WERI-Rb-1 (cell line): ENCODE data around the gene ZBTB7B.

Experiments
- DNase-seq: peaks from one replicate; pipeline ENCODE4 v3.0.0-alpha.2; 2020
- H3K27ac ChIP-seq: fragments of 250-450 bp; sonication (Bioruptor Pico); 2 replicates; pipeline ENCODE4 v1.5.1; 2020; ENCODE audit warnings: mild to moderate bottlenecking, moderate library complexity
- H3K27me3 ChIP-seq: fragments of 250-450 bp; sonication (Bioruptor Pico); 2 replicates; pipeline ENCODE4 v1.5.1; 2021; ENCODE audit warnings: mild to moderate bottlenecking, low read depth, moderate library complexity; ENCODE audit not compliant: insufficient read depth, severe bottlenecking
- H3K36me3 ChIP-seq: fragments of 250-450 bp; sonication (Bioruptor Pico); 2 replicates; pipeline ENCODE4 v1.5.1; 2020; ENCODE audit warnings: mild to moderate bottlenecking, moderate library complexity
- H3K4me3 ChIP-seq: 2 replicates; pipeline ENCODE4 v1.5.1; 2011; ENCODE audit warnings: low read depth, mild to moderate bottlenecking, control low read depth, low read length
- H3K9me3 ChIP-seq: fragments of 250-450 bp; sonication (Bioruptor Pico); 2 replicates; pipeline ENCODE4 v1.5.1; 2021; ENCODE audit warnings: mild to moderate bottlenecking, moderate library complexity; ENCODE audit not compliant: severe bottlenecking
- TF ChIP-seq, protein P1 (sequence below): IDR thresholded peaks from 2 replicates; pipeline ENCODE4 v1.5.1; 2011; ENCODE audit warnings: low read depth, mild to moderate bottlenecking, control low read depth, inconsistent platforms, low read length

Gene ZBTB7B

GRCh38 chr1:154964359-154964758 is 38.2 kb upstream of the ZBTB7B start:
- no peak overlapping the region for H3K27ac ChIP-seq
- H3K27me3 ChIP-seq, result no peaks in the 10 kb centered on the region
- DNase-seq, result no peak
- no peaks in the 10 kb centered on the region for H3K9me3 ChIP-seq
- H3K36me3 ChIP-seq, result peaks cover 70% of the 10 kb centered on the region
- TF ChIP-seq, protein P1, sequence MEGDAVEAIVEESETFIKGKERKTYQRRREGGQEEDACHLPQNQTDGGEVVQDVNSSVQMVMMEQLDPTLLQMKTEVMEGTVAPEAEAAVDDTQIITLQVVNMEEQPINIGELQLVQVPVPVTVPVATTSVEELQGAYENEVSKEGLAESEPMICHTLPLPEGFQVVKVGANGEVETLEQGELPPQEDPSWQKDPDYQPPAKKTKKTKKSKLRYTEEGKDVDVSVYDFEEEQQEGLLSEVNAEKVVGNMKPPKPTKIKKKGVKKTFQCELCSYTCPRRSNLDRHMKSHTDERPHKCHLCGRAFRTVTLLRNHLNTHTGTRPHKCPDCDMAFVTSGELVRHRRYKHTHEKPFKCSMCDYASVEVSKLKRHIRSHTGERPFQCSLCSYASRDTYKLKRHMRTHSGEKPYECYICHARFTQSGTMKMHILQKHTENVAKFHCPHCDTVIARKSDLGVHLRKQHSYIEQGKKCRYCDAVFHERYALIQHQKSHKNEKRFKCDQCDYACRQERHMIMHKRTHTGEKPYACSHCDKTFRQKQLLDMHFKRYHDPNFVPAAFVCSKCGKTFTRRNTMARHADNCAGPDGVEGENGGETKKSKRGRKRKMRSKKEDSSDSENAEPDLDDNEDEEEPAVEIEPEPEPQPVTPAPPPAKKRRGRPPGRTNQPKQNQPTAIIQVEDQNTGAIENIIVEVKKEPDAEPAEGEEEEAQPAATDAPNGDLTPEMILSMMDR, result no peak
- H3K4me3 ChIP-seq, result no peak overlapping the region

GRCh38 chr1:154966111-154966510 is 36.5 kb upstream of the ZBTB7B start:
- Histone ChIP-seq H3K4me3 (no peak overlapping the region), H3K27me3 (no peaks in the 10 kb centered on the region), H3K27ac (no peak overlapping the region), H3K36me3 (peaks cover 61% of the 10 kb centered on the region), H3K9me3 (no peaks in the 10 kb centered on the region)
- TF ChIP-seq, protein P1, result no peak
- no peak for DNase-seq

- DNase-seq, result no peak
- no peaks in the 10 kb centered on the region for H3K27me3 ChIP-seq
- peaks cover 56% of the 10 kb centered on the region for H3K36me3 ChIP-seq
- TF ChIP-seq, protein P1, result no peak
- no peak overlapping the region for H3K4me3 ChIP-seq
- H3K9me3 ChIP-seq, result no peaks in the 10 kb centered on the region
- no peak overlapping the region for H3K27ac ChIP-seq
Measured at GRCh38 chr1:154967331-154967950, 35.2 kb upstream of the ZBTB7B start.

DNA sequence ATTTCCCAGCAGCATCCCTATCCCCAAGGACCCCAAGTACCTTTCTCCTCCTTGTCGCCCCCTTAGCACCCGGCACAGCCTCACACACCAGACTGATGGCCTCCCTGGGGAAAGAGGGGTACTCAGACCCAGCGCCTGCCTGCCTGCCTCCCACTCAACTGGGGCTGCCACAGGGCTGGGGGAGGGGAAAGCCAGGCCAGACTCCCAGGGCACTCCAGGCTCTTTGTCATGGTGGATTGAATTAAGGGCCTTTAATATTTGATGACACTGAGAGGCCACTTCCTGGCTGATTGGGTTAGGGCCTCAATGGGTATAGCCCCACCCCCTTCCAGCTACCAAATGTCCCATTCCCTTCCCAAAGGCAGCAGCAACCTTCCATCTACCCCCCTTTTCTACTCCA is 33.9 kb upstream of the ZBTB7B start:
- no peak overlapping the region for H3K4me3 ChIP-seq
- H3K27ac ChIP-seq, result no peak overlapping the region; the same call in 1 of the 2 replicates
- H3K36me3 ChIP-seq, result peaks cover 45% of the 10 kb centered on the region
- TF ChIP-seq, protein P1, result no peak
- no peaks in the 10 kb centered on the region for H3K27me3 ChIP-seq
- no peaks in the 10 kb centered on the region for H3K9me3 ChIP-seq
- no peak for DNase-seq

DNA sequence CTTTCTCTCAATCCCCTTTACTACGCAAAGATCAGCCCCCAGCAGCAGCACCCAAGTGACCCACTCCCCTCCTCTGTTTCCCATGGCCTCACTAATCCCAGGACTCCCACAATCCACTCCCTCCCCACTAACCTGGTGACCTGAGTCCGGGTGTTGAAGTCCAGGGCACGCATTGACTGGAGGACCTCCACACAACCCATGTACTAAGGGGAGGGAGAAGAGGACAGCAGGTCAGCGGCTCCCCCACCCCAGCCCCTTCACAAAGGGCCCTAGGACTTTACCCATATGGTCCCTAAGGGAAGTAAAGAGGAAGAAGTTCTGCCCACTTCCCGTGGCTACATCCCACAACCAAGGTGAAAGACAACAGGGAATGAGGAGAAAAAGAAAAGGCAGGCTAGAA is 33.4 kb upstream of the ZBTB7B start:
- no peaks in the 10 kb centered on the region for H3K27me3 ChIP-seq
- no peaks in the 10 kb centered on the region for H3K9me3 ChIP-seq
- no peak overlapping the region for H3K4me3 ChIP-seq
- peaks cover 41% of the 10 kb centered on the region for H3K36me3 ChIP-seq
- H3K27ac ChIP-seq, result no peak overlapping the region; the same call in 1 of the 2 replicates
- TF ChIP-seq, protein P1, result no peak
- DNase-seq, result no peak

DNA sequence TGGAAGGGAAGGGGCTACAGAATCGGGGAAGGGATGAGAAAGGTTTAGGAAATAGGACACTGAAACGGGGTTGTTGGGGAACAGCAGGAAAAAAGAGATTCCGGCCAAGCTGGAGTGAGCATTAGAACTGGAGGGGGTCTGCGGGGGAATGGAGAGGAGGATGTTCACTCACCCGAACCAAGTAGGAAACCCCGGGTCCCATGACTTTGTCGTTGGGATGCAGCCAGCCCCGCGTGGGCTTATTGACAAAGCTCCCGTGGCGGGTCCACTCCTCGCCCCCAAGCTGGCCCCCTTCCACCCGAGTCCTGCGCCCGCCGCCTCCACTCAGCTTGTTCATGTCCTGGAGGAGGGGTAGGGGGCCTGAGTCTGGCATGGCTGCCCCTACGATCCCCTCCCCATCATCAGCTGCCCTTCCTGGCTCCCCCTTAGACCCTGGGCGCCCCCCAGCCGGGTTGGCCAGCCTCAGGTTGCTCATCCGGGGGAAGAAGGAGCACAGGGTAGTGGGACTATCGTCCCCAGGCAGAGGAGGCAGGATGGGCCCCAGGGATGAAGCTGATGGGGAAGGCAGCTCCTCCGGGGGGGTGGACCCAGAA is 32.6 kb upstream of the ZBTB7B start:
- H3K9me3 ChIP-seq, result no peaks in the 10 kb centered on the region
- DNase-seq, result no peak
- TF ChIP-seq, protein P1, result no peak
- H3K27ac ChIP-seq, result peak overlapping the region; percentile 51
- peaks cover 35% of the 10 kb centered on the region for H3K36me3 ChIP-seq
- no peak overlapping the region for H3K4me3 ChIP-seq
- H3K27me3 ChIP-seq, result no peaks in the 10 kb centered on the region
